HL-60 (cell line): ENCODE measurements around the gene CEP89.

ENCODE experiments used
- GABPA ChIP-seq: IDR thresholded peaks from 2 replicates; pipeline ENCODE4 v1.6.1; 2012; ENCODE audit warnings: low read depth
- POLR2AphosphoS5 ChIP-seq: IDR thresholded peaks from 2 replicates; pipeline ENCODE4 v1.6.1; 2012; ENCODE audit warnings: low read depth
- REST ChIP-seq: IDR thresholded peaks from 2 replicates; pipeline ENCODE4 v1.6.1; 2012; ENCODE audit warnings: low read depth; ENCODE audit not compliant: insufficient replicate concordance
- TF ChIP-seq, protein P1 (sequence below): IDR thresholded peaks from one replicate; pipeline ENCODE4 v1.5.1; 2011; ENCODE audit warnings: low read length, control low read depth, inconsistent platforms; ENCODE audit not compliant: insufficient read depth

DNA sequence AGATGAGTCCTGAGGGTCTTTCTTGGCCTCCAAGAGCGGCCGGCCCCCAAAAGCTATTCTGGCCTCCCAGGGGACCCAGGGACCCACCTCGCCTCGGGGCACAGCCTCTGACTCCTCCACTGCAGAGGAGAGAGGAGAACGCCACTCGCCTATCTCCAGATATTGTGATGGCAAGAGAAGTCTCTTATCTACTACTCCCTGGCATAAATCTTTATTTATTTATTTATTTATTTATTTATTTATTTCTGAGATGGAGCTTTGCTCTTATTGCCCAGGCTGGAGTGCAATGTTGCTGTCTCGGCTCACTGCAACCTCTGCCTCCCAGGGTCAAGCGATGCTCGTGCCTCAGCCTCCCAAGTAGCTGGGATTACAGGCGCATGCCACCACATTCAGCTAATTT lies 113.2 kb downstream of the CEP89 start:
- TF ChIP-seq, protein P1, sequence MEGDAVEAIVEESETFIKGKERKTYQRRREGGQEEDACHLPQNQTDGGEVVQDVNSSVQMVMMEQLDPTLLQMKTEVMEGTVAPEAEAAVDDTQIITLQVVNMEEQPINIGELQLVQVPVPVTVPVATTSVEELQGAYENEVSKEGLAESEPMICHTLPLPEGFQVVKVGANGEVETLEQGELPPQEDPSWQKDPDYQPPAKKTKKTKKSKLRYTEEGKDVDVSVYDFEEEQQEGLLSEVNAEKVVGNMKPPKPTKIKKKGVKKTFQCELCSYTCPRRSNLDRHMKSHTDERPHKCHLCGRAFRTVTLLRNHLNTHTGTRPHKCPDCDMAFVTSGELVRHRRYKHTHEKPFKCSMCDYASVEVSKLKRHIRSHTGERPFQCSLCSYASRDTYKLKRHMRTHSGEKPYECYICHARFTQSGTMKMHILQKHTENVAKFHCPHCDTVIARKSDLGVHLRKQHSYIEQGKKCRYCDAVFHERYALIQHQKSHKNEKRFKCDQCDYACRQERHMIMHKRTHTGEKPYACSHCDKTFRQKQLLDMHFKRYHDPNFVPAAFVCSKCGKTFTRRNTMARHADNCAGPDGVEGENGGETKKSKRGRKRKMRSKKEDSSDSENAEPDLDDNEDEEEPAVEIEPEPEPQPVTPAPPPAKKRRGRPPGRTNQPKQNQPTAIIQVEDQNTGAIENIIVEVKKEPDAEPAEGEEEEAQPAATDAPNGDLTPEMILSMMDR, result no peak
- TF ChIP-seq POLR2AphosphoS5 (no peak), REST (no peak), GABPA (no peak)
